DMS79 (cell line): Measurements from ENCODE around the gene RBBP4.

ENCODE experiments used
- DNase-seq: peaks from one replicate; lab custom pipeline; 2025; lab: John Stamatoyannopoulos, UW

The RBBP4 gene

DNA sequence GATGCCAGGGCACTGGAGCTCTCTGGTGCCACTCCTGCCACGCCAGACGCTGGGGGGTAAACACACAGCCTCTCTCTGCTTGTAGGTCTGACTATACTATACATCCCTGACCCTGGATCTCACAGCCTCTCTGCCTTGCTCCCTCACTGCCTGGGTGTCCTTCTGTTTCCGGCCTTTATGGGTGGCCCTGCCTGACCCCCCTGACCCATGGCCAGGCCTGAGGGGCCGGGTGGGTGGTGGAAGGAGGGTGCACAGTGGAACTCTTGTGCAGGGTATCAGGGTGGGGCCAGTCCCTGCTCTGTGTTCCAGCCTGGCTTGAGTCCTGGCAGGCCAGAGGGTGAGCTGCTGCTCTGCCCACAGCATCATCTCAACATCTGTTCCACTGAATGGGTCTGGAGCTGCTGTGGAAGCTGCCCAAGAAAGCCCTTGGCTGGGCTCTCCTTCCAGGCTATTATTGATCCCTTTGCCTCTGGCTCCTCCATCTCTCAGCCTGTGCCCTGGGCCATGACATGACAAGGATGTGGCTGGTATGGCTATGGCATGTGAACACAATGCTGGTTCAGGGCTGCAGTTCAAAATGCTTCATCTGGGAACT, 68.8 kb downstream of the RBBP4 start:
- no peak for DNase-seq

DNA sequence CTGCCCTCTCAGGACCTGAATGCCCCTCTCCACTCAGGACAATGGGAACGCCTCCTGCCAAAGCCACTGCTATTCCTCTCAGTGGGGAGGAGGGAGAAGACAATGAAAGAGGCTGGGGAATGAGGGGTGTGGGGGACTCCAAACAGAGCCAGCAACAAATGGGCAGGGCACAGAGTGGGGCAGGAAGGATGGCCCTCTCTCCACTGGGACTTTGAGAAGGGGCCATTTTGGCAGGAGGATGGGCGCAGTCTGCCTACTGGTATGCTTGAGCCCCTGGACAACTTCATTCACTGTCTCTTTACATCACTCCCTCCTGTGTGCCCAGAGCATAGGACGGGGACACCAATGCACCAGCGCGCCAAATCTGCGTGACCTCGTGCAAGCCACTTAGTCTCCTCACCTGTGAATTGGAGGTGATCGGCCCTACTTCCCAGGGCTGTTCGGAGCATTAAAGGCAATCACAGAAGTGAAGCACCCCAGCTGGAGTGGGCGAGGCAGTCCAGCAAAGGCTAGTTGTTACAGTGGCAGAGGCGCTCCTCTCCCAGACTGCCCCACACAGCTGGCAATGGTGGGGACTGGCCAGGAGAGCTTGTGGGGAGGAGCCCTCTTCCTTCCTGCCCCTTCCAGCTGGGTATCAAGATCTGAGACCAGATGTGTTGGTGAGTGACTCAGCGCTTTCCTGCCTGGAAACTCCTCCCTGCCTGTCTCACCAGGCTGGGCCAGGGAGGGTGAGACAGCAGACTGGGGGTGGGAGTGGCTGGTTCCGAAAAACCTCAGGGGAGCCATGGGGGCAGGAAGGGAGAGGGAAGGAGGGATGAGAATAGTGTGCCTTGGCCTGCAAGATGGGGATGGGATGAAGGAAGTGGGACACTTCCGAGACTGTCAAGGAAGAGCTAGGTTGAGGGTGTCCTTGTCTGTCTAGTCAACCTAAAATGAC, 73.9 kb downstream of the RBBP4 start:
- DNase-seq: no peak

DNA sequence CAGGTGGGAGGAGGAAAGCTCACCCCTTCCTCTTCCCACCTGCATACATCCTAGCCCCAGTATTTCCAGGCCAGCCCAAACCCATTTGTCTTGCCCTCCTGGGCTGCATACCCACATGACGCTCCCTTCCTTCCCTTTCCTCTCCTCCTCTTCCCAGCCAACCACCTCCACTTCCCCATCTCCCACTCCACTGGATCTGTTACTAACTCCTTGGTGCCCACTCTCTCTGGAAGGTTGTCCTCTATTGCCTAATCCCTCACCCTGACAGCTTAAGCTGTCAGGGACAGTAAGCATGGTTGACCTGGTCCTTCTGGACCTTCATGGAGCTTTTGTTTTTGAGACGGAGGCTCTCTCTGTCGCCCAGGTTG, 74.6 kb downstream of the RBBP4 start:
- no peak for DNase-seq

DNA sequence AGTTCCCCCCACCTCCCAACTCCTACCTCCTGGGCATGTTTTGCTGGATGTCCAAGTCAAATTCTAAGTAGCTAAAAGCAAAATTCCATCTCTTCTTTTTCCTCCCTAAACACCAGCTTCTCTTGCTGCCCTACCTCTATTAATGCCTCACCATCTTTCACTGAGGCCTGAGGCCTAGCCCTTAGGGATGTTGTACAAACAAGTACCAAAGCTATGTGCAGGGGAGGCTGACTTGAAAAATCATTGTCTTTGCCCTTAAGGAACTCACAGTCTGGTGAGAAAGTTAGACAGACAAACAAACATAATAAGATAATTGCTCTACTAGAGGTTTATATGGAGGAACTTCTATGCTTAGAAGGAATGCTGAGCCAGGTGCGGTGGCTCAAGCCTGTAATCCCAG, 76.9 kb downstream of the RBBP4 start:
- no peak for DNase-seq

DNA sequence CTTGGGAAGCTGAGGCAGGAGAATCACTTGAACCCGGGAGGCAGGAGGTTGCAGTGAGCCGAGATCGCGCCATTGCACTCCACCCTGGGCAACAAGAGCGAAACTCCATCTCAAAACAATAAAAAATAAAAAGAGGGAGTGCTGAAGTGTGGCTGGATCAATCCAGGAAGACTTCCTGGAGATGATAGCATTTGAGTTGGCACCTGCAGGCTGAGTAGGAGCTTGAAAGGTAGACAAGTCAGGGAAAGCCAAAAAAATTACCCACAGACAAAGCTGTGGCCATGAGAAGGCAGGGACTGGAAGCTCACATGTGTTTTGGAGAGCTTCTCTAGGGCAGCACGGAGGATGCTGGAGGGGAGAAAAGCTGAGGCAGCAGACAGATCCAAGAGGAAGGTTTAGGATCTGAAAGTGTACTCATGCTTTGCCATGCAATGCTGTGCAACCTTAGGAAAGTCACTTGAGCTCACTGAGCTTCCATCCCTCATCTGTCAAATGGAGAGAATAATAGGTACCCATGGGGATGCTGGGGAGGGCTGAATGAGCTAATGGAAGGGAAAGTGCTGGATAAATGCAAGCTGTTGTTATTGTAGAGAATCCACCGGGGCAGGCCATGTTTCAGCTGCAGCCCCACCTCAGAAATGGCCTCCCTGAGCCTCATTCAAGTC, 77.5 kb downstream of the RBBP4 start:
- no peak for DNase-seq

DNA sequence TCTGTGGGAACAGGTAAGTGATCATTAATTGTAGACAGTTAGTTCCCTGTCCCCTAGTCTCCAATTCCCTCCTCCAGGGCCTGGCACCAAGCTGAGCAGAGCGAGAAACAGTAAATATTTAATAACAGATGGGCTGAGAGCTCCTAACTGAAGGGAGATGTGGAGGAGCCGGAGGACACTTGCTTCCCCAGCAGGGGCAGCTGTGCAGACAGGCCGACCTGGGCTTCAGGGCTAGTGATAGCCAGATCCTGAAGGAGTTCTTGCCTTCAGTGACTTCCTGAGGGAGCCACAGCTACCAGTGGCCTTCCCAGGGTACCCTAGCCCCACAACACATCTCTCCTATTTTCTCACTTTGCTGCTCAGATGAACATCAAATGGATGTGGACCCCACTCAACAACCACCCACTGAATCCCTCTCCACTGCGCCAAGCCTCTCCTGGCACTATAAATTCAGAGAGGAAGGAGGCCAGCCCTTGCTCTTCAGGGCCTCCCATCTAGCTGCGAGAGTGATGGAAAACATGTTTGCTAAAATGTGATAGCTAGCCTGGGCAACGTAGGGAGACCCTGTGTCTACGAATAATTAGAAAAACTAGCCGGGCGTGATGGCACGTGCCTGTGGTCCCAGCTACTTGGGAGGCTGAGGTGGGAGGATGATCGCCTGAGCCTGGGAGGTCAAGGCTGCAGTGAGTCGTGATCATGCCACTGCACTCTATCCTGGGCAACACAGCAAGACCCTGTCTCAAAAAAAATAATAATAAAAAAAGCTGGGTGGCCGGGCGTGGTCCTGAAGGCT, 78.4 kb downstream of the RBBP4 start:
- no peak for DNase-seq

DNA sequence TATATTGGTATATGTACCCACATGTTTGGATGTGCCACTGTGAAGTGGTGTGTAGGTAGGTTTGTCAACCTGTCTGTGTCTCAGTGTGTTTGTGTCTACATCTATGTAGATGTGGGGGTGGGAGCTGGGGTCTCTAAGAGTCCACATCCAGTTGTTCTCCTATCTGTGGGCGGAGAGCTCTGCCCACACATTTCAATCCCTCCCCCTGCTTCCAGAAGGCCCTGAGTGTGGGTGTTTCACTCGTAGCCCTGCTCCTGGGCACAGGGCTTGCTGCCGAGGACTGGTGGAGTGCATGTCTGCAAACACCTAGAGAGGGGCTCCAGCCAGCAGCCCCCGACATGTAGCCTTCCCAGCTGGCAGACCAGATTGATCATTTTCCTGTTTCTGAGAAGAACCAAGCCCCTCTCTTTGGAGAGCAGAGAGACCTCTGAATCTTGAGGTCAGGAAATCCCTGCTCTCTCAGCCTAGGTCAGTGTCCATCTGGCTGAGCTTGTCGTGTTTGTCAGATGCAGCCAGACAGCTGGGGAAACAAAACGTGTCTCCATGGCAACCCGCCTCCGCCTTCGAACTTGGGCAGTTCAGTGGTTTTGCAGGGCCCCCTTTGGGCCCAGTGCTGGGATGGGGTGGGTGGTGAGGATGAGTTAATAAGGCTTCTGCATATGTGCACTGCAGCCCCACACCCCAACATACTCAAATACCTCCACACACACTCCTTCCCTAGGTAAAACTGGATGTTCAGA, 82.7 kb downstream of the RBBP4 start:
- DNase-seq: no peak
